ENCODE data around the gene MRPL49. TPM values are rescaled to one million over a fixed set of nuclear protein-coding genes. Genes with fewer than 3 reads are reported as not detected.

MRPL49 gene
- total and polyA plus RNA-seq, 2 of the 13 experiments (the other 11 are each of a cell fraction or from before 2014, with no cell fraction given), result 39.2 to 53.3 TPM

DNA sequence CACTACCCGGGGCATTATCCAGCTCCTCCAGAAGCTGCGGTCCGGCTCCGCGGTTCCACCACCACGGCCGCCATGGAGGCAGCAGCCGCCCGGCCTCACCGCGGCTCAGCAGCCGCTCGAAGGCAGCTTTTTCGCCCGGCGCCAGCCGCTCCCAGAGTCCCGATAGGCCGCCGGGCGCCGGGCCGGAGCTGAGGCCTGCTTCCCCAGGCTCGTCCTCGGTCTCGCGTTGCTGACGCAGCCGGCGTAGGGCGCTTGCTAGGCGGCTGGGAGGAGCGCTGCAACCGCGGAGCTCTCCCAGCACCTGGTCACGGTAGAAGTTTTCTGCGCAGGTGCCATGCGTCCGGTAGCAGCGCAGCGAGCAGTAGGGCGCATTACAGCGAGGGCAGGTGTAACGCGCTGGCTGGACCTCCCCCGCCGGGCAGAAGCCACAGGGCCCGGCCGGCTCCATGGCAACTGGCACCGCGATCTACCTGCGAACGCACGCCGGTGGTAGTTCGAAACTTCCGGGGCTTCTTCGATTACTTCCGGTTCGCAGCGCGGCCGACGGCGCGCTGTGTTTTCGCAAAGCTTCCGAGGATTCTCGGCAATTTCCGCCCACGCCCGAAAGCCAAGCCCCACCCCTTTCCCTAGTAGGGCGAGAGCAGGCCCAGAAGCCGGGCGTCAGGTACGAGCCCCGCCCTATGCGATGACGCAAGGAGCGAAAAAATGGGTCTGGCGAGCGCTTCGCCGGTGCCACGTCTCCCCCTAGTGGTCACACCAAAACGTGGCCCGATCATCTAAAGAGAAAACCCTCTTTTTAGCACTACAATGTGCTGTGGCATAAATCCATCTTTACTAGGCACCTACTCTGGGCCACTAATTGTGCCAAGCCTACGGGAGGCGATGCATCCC, 4.7 kb upstream of the MRPL49 start, which contains the start of gene ZNHIT2 (continued):
- TF ChIP-seq, protein P1, sequence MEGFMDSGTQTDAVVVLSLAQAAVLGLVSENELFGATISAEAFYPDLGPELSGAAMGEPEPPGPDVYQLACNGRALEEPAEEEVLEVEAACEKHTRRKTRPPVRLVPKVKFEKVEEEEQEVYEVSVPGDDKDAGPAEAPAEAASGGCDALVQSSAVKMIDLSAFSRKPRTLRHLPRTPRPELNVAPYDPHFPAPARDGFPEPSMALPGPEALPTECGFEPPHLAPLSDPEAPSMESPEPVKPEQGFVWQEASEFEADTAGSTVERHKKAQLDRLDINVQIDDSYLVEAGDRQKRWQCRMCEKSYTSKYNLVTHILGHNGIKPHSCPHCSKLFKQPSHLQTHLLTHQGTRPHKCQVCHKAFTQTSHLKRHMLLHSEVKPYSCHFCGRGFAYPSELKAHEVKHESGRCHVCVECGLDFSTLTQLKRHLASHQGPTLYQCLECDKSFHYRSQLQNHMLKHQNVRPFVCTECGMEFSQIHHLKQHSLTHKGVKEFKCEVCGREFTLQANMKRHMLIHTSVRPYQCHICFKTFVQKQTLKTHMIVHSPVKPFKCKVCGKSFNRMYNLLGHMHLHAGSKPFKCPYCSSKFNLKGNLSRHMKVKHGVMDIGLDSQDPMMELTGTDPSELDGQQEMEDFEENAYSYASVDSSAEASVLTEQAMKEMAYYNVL (CRISPR knock-in tag; IDR thresholded peaks at IDR 0.05; ENCODE audit: borderline replicate concordance), result peak; percentile 31; the same call in 1 of the 2 replicates
- TF ChIP-seq, protein P2, sequence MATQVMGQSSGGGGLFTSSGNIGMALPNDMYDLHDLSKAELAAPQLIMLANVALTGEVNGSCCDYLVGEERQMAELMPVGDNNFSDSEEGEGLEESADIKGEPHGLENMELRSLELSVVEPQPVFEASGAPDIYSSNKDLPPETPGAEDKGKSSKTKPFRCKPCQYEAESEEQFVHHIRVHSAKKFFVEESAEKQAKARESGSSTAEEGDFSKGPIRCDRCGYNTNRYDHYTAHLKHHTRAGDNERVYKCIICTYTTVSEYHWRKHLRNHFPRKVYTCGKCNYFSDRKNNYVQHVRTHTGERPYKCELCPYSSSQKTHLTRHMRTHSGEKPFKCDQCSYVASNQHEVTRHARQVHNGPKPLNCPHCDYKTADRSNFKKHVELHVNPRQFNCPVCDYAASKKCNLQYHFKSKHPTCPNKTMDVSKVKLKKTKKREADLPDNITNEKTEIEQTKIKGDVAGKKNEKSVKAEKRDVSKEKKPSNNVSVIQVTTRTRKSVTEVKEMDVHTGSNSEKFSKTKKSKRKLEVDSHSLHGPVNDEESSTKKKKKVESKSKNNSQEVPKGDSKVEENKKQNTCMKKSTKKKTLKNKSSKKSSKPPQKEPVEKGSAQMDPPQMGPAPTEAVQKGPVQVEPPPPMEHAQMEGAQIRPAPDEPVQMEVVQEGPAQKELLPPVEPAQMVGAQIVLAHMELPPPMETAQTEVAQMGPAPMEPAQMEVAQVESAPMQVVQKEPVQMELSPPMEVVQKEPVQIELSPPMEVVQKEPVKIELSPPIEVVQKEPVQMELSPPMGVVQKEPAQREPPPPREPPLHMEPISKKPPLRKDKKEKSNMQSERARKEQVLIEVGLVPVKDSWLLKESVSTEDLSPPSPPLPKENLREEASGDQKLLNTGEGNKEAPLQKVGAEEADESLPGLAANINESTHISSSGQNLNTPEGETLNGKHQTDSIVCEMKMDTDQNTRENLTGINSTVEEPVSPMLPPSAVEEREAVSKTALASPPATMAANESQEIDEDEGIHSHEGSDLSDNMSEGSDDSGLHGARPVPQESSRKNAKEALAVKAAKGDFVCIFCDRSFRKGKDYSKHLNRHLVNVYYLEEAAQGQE (IDR thresholded peaks at IDR 0.05; ENCODE audit: borderline replicate concordance in 1 of 2, low read depth in 1 of 2, low read length in 2 of 2), result no peak; a peak in 1 of 4 replicates
- TF ChIP-seq, protein P3, sequence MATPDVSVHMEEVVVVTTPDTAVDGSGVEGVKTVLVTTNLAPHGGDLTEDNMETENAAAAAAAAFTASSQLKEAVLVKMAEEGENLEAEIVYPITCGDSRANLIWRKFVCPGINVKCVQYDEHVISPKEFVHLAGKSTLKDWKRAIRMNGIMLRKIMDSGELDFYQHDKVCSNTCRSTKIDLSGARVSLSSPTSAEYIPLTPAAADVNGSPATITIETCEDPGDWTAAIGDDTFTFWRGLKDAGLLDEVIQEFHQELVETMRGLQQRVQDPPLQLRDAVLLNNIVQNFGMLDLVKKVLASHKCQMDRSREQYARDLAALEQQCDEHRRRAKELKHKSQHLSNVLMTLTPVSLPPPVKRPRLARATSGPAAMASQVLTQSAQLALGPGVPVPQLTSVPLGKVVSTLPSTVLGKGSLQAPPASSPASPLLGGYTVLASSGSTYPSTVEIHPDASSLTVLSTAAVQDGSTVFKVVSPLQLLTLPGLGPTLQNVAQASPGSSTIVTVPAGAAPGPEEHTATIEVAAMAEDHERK (CRISPR knock-in tag; IDR thresholded peaks at IDR 0.05; ENCODE audit: low read depth), result peak; percentile 60; the same call in 1 of the 2 replicates
- TF ChIP-seq TMF1 (CRISPR knock-in tag; IDR thresholded peaks at IDR 0.05; ENCODE audit: low read depth) (no peak), BRD4 (CRISPR knock-in tag; IDR thresholded peaks at IDR 0.05) (peak; percentile 44; the same call in 1 of the 2 replicates), FOSL2 (CRISPR knock-in tag; IDR thresholded peaks at IDR 0.05) (peak; percentile 61), SP5 (CRISPR knock-in tag; IDR thresholded peaks at IDR 0.05; ENCODE audit: borderline replicate concordance, low read depth) (0 out of 2 replicates have a peak, but pooled peaks have one; percentile 16), ETV5 (CRISPR knock-in tag; IDR thresholded peaks at IDR 0.05; ENCODE audit: borderline replicate concordance) (peak; percentile 37; the same call in 1 of the 2 replicates), MXI1 (IDR thresholded peaks at IDR 0.05; ENCODE audit: borderline replicate concordance, low read depth, low read length) (peak; percentile 98; the same call in 2 of the 3 replicates), JUND (CRISPR knock-in tag; IDR thresholded peaks at IDR 0.05) (no peak), ZC3H13 (CRISPR knock-in tag; IDR thresholded peaks at IDR 0.05) (peak; percentile 99), ZNF747 (CRISPR knock-in tag; IDR thresholded peaks at IDR 0.05; ENCODE audit: borderline replicate concordance) (peak; percentile 92), NFKBIZ (CRISPR knock-in tag; IDR thresholded peaks at IDR 0.05) (peak; percentile 67; the same call in 1 of the 2 replicates), ZNF737 (CRISPR knock-in tag; IDR thresholded peaks at IDR 0.05; ENCODE audit: borderline replicate concordance) (peak; percentile 47; the same call in 1 of the 2 replicates), HOXA9 (CRISPR knock-in tag; IDR thresholded peaks at IDR 0.05; ENCODE audit: borderline replicate concordance) (no peak), PAX8 (CRISPR knock-in tag; IDR thresholded peaks at IDR 0.05; ENCODE audit: borderline replicate concordance) (0 out of 2 replicates have a peak, but pooled peaks have one; percentile 53), NR2F6 (IDR thresholded peaks at IDR 0.05) (no peak), NR2F6 (CRISPR knock-in tag; IDR thresholded peaks at IDR 0.05) (peak; percentile 13; the same call in 1 of the 2 replicates), MAZ (IDR thresholded peaks at IDR 0.05; ENCODE audit: borderline replicate concordance, low read depth, low read length) (0 out of 2 replicates have a peak, but pooled peaks have one; percentile 53), MAZ (CRISPR knock-in tag; IDR thresholded peaks at IDR 0.05; ENCODE audit: low read depth) (peak; percentile 88)

Measured in HepG2 (cell line).